ENCODE data around the gene NEMP2.
"Not testable (repeated sequence)": the region's sequence is repeated elsewhere in the genome, so short reads cannot be mapped to it uniquely, and the experiment has no call there.

The NEMP2 gene

DNA sequence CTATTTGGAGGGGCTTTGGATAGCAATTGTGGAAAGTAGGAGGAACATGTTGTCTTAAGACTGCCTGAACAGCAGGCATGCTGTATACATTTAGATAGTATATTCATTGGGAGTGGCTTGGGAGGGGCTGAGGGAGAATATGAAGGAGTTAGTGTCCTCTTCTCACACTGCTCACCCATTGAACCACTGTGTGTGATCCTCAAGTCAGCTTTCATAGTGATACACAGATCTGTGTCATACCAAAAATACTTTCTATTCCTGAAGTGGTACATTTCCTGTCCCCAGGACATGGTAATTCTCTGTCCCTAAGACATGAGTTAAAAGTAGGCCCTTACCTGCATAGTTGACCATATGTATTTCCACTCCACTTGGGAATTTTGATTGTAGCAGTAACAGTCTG is 9.6 kb downstream of the NEMP2 start:
- no peak for DNase-seq

GRCh38 chr2:190519975-190520767 is 14.4 kb downstream of the NEMP2 start:
- no peak for DNase-seq

- no peak for DNase-seq
Observed at GRCh38 chr2:190517468-190517867, 17.1 kb downstream of the NEMP2 start.

GRCh38 chr2:190515687-190516086 is 18.8 kb downstream of the NEMP2 start:
- no peak for DNase-seq

GRCh38 chr2:190514676-190515075 is 19.8 kb downstream of the NEMP2 start:
- no peak for DNase-seq

DNA sequence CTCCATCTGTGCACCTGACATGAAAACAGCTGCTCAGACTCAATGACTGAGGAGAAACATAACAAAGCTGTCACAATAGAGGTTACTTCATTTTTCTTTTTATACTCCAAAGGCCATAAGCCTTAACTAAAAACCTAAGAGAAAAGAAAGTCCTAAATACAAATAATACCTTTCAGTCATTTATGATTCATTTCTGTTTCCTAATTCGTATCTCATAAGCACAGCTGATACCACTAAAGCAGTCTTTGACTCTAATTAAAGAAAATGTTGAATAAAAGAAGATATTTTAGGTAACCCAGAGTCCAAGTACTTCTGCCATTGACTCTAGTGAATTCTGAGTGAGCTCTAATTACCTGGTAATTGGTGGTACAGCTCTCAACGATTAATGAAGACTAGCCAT is 20.6 kb downstream of the NEMP2 start:
- no peak for DNase-seq

GRCh38 chr2:190512539-190513095 is 21.9 kb downstream of the NEMP2 start:
- no peak for DNase-seq

- peak; percentile 43 for DNase-seq
Observed at GRCh38 chr2:190511104-190511503, 23.4 kb downstream of the NEMP2 start.

DNA sequence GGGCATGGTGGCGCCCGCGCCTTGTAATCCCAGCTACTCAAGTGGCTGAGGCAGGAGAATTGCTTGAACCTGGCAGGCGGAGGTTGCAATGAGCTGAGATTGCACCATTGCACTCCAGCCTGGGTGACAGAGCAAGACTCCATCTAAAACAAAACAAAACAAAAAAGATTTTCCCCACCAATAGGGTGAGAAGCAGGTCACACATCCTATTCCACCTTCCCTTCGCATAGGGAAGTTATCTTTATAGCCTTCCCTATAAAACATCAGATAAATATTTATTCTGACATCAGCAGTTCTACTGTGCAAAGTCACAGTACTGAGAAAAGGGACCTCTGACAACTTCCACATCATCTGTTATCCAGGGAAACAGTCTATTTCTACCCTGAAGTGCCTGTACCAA is 24.6 kb downstream of the NEMP2 start:
- not testable (repeated sequence) for DNase-seq

GRCh38 chr2:190507135-190507534 is 27.4 kb downstream of the NEMP2 start:
- DNase-seq = peak; percentile 6

- no peak for DNase-seq
Observed at GRCh38 chr2:190506666-190507065, 27.9 kb downstream of the NEMP2 start.

GRCh38 chr2:190505696-190506095 is 28.8 kb downstream of the NEMP2 start:
- DNase-seq = no peak

DNA sequence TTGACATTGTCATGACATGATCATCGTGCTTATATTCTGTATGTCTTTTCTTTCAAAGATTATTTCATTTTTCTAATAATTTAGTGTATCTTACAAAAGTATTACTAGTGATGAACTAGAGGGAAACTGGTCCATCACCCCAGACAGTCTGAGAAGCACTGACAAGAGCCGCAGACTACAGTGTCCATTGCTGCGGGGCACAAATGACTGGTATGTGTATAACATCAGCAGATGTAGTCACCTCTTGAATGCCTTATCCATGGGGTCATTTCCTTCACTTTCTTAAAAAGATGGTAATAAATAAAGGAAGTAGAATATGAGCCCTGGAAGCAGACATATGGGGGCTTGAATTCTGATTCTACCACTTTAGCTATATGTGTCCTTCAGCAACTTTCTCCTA is 29.6 kb downstream of the NEMP2 start:
- no peak for DNase-seq

DNA sequence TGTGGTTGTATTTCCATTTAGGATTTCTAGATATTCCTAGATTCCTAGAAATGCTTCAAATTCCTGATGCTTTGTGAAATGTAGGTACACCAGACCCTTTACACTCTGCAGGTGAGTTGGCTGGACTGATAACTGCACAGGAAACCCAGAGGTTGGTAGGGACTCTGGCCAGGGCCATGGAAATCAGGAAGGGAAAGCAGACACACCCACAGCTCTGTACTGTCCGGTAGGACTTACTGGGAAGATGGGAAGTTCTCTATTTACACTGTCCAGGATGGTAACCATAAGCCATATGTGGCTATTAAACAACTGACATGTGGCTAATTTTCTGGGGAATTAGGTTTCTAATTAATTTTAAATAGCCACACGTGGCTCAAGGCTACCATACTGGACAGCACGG is 31.4 kb downstream of the NEMP2 start:
- no peak for DNase-seq

DNA sequence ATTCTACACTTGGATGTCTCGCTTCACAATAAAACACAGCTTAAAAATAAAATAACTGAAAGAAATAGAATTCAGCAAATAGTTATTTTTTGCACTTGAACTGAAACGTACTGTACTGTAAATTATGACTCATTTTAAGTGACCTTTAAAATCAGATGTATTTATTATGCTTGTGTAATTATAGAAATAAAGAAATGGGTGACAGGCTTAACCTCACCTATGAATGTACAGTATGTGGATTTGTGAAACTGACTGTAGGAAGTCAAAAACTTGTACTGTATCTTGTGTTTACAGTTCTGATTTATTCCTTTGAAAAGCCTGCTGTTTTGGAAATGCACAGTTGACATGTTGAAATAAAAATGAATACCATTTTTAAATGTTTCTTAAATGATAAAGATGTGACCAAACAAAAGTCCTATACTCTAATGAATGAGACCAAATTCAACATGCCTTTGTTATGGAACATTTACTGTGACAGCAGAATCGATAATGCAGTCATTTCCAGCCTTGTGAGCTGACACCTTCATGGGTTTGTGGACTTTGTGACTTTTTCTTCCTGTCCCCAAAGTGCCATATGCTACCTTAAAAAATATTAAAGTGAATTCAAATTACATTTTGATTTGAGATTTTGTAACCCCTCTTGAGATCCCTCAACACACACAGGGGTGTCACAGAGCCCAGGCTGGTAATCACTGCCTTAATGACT is 32.7 kb downstream of the NEMP2 start:
- DNase-seq = no peak

- no peak for DNase-seq
Observed at GRCh38 chr2:190501231-190501630, 33.3 kb downstream of the NEMP2 start.

DNA sequence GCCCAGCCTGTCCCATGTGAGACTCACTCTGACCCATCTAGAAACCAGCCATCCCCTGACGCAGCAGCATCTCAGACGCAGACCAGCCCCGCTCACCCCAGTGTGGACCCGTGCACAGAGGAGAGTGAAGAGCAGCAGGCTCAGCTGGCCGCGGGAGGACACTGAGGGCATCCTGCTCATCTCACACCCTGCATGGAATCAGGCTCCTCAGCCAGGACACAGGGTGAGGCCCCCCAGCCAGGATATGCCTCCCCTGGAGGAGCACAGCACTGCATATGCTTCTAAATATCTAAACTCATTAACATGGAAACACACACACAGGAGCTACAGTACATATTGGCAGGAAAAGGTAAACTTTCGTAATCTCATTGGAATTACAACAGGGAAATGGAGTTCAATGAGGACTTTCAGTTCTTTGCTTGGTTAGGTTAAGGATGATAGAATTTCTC is 34.4 kb downstream of the NEMP2 start:
- no peak for DNase-seq

DNA sequence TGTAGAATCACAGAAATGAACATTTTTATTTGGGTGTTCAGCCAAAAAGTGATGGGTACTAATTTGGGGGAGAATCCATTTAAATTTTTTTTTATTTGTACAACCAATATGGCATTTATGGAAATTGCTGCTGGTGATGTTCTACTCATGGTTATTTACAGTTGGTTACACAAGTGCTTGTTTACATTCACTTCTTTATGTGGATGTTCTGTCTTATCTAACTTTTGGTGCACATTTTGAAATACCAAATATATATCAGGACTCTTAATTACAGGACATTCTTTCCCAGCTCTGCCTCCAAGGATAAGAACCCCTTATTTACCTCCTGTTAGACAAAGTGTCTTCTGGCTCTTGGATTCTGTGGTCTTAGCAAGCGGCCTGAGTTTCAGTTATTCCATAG is 35.2 kb downstream of the NEMP2 start:
- no peak for DNase-seq

DNA sequence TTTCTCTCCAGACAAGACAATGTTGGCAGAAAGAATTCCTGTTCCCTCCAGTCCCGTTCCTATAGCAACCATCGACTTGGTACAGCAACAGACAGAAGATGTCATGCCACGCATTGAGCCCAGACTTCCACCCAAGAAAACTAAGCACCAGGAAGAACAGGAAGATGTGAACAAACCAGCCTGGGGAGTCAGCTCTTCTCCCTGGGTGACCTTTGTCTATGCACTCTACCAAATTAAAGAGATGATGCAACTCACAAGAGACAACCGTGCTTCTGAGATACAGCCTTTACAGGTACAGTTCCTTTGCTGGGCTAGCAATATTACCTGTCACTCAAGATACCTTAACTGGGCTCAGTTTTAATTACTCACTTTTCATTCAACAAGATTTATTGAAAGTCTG is 37.1 kb downstream of the NEMP2 start:
- DNase-seq = no peak

GRCh38 chr2:190494600-190495227 is 39.8 kb downstream of the NEMP2 start:
- DNase-seq = not testable (repeated sequence)

- no peak for DNase-seq
Observed at GRCh38 chr2:190493095-190493494, 41.4 kb downstream of the NEMP2 start.

- no peak for DNase-seq
Observed at GRCh38 chr2:190490502-190490901, 44.0 kb downstream of the NEMP2 start.

DNA sequence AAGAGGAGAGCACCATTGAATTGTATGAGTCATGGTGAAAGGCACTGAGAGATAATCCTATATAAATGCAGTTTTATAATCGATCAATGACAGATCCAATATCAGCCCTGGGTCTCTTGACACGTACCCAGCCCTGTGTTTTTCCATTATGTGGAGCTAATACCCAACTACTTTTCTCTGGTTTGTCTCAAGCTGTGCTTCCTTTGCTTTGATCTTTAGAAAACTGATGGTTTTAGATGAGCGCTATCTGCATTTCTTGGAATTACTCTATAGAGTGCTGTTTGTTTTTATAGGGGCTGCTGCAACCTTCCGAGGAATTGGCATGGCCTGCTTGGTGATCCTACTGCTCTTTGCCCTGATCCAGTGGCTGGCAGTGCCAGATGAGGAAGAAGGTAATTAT is 45.0 kb downstream of the NEMP2 start:
- DNase-seq = peak; percentile 62
